IMR-90 (cell line): ENCODE results near the gene MLKL. TPM values are rescaled to one million over a fixed set of nuclear protein-coding genes. Genes with fewer than 3 reads are reported as not detected.
A peak's percentile ranks its signal among the peaks of the same experiment; 100 is the strongest.

Experiments
- ATAC-seq: fragments of 200-7000 bp; cut with Tn5 transposase; 2 replicates; pipeline ENCODE4 v1.9.1; 2020; ENCODE audit warnings: low read depth, mild to moderate bottlenecking, moderate library complexity
- BruUV-seq: library from RNA; stranded (reverse); fragments of 400-500 nt; replicated peaks from 2 replicates; lab custom pipeline; 2021; lab: Mats Ljungman, UMichigan
- CTCF ChIA-PET: fragments of 300-600 bp; formaldehyde crosslinking; extraction: SDS; loops from one replicate; lab custom pipeline; 2021; ENCODE audit warnings: antibody characterized with exemption; lab: Yijun Ruan, JAX
- POLR2A ChIA-PET: fragments of 300-600 bp; sonication (Branson Sonifier 250); formaldehyde crosslinking; loops from one replicate; lab custom pipeline; 2022; ENCODE audit warnings: antibody characterized with exemption; ENCODE audit not compliant: unreplicated experiment; lab: Charles Lee
- DNase-seq: peaks from one replicate; pipeline ENCODE4 v3.0.0; 2013
- H2AFZ ChIP-seq: replicated peaks from 2 replicates; pipeline ENCODE3; 2013; ENCODE audit warnings: low read length, mild to moderate bottlenecking; ENCODE audit not compliant: poor library complexity
- H2AK5ac ChIP-seq: 2 replicates; pipeline ENCODE4 v1.6.1; 2013; ENCODE audit warnings: low read depth, low read length, inconsistent platforms
- H2AK9ac ChIP-seq: replicated peaks from 2 replicates; pipeline ENCODE3; 2013; ENCODE audit warnings: mild to moderate bottlenecking, low read depth, low read length, moderate library complexity; ENCODE audit not compliant: poor library complexity
- H2BK120ac ChIP-seq: 2 replicates; pipeline ENCODE4 v1.6.1; 2013; ENCODE audit warnings: low read depth, low read length, inconsistent platforms
- H2BK15ac ChIP-seq: 3 replicates; pipeline ENCODE4 v1.6.1; 2013; ENCODE audit warnings: low read depth, low read length, inconsistent platforms
- H2BK20ac ChIP-seq: 2 replicates; pipeline ENCODE4 v1.6.1; 2013; ENCODE audit warnings: low read depth, mild to moderate bottlenecking, inconsistent platforms, low read length, moderate library complexity
- H2BK5ac ChIP-seq: 2 replicates; pipeline ENCODE4 v1.6.1; 2013; ENCODE audit warnings: mild to moderate bottlenecking, low read depth, low read length, inconsistent platforms; ENCODE audit not compliant: poor library complexity, severe bottlenecking
- H3K14ac ChIP-seq: replicated peaks from 2 replicates; pipeline ENCODE4 v1.6.1; 2013; ENCODE audit warnings: low read depth, low read length, inconsistent platforms
- H3K18ac ChIP-seq: 2 replicates; pipeline ENCODE4 v1.6.1; 2013; ENCODE audit warnings: low read depth, low read length, control low read depth
- H3K23ac ChIP-seq: 2 replicates; pipeline ENCODE4 v1.6.1; 2013; ENCODE audit warnings: low read depth, low read length, inconsistent platforms
- H3K27ac ChIP-seq: 2 replicates; pipeline ENCODE4 v1.5.1; 2013; ENCODE audit warnings: mild to moderate bottlenecking, control low read depth, low read length; ENCODE audit not compliant: insufficient read depth
- H3K27me3 ChIP-seq: 2 replicates; pipeline ENCODE4 v1.6.1; 2013; ENCODE audit warnings: low read length; ENCODE audit not compliant: control insufficient read depth, insufficient read depth
- H3K36me3 ChIP-seq: 2 replicates; pipeline ENCODE4 v1.6.1; 2013; ENCODE audit warnings: low read length, mixed read lengths; ENCODE audit not compliant: control insufficient read depth, insufficient read depth
- H3K4ac ChIP-seq: 2 replicates; pipeline ENCODE4 v1.6.1; 2013; ENCODE audit warnings: low read depth, low read length, inconsistent platforms
- H3K4me1 ChIP-seq: 2 replicates; pipeline ENCODE4 v1.6.1; 2013; ENCODE audit warnings: low read length, mixed read lengths; ENCODE audit not compliant: control insufficient read depth, insufficient read depth
- H3K4me2 ChIP-seq: 2 replicates; pipeline ENCODE4 v1.6.1; 2013; ENCODE audit warnings: low read depth, mild to moderate bottlenecking, control low read depth, low read length, moderate library complexity
- H3K4me3 ChIP-seq: 2 replicates; pipeline ENCODE4 v1.5.1; 2013; ENCODE audit warnings: low read depth, mild to moderate bottlenecking, control low read depth, low read length, moderate library complexity; ENCODE audit not compliant: insufficient read depth
- H3K56ac ChIP-seq: 2 replicates; pipeline ENCODE4 v1.6.1; 2013; ENCODE audit warnings: low read length, inconsistent platforms; ENCODE audit not compliant: insufficient read depth; ENCODE audit errors: extremely low read depth
- H3K79me1 ChIP-seq, 2 experiments: 2 replicates each; pipeline ENCODE4 v1.6.1; 2013; ENCODE audit warnings: low read length in 2 of 2, inconsistent platforms in 1 of 2, low read depth in 1 of 2
- H3K9ac ChIP-seq: 2 replicates; pipeline ENCODE4 v1.6.1; 2013; ENCODE audit warnings: low read depth, low read length, control low read depth
- H3K9me1 ChIP-seq: 2 replicates; pipeline ENCODE4 v1.6.1; 2013; ENCODE audit warnings: low read length, inconsistent platforms; ENCODE audit not compliant: insufficient read depth
- H3K9me3 ChIP-seq: 2 replicates; pipeline ENCODE4 v1.6.1; 2013; ENCODE audit warnings: low read length; ENCODE audit not compliant: control insufficient read depth, insufficient read depth
- H4K20me1 ChIP-seq: 2 replicates; pipeline ENCODE4 v1.6.1; 2013; ENCODE audit warnings: low read length, inconsistent platforms; ENCODE audit not compliant: insufficient read depth
- H4K5ac ChIP-seq: 2 replicates; pipeline ENCODE4 v1.6.1; 2013; ENCODE audit warnings: mild to moderate bottlenecking, low read depth, low read length, control low read depth
- H4K8ac ChIP-seq, 2 experiments: 2 replicates each; pipeline ENCODE4 v1.6.1; 2013; ENCODE audit warnings: low read depth in 2 of 2, low read length in 2 of 2, control low read depth in 1 of 2, inconsistent platforms in 1 of 2
- H4K91ac ChIP-seq: 2 replicates; pipeline ENCODE4 v1.6.1; 2013; ENCODE audit warnings: low read depth, low read length, inconsistent platforms; ENCODE audit not compliant: insufficient read depth
- CTCF ChIP-seq: conservative IDR thresholded peaks from 2 replicates; pipeline ENCODE4 v1.5.1; 2012; ENCODE audit warnings: mild to moderate bottlenecking, low read depth, low read length, improper control_type of control experiment
- POLR2A ChIP-seq: IDR thresholded peaks from 2 replicates; pipeline ENCODE4 v1.6.1; 2012; ENCODE audit warnings: mild to moderate bottlenecking, low read depth, low read length
- RCOR1 ChIP-seq: IDR thresholded peaks from 2 replicates; pipeline ENCODE4 v1.6.1; 2012; ENCODE audit warnings: mild to moderate bottlenecking, low read length, improper control_type of control experiment; ENCODE audit not compliant: insufficient replicate concordance
- USF2 ChIP-seq: fragments of 150-350 bp; IDR thresholded peaks from 2 replicates; pipeline ENCODE4 v1.6.1; 2017; ENCODE audit warnings: mild to moderate bottlenecking, antibody characterized with exemption, low read length, low read depth
- WGBS, 2 experiments: methylation state at CpG; one replicate each; pipeline versions ENCODE4 v1.1.5 to v1.1.7; 2013; ENCODE audit warnings: missing lambda C conversion rate in 2 of 2; ENCODE audit not compliant: insufficient read length in 1 of 2; ENCODE audit errors: extremely low coverage in 2 of 2; 5-methylcytosine and 5-hydroxymethylcytosine counted together
- dilution Hi-C: fragments of 300-500 bp; cut with HindIII; formaldehyde crosslinking; loops from one replicate; pipeline ENCODE4 v1.14.3; 2018; ENCODE audit warnings: low sequenced_read_pairs; ENCODE audit not compliant: unreplicated experiment
- in situ Hi-C: fragments of 300-500 bp; cut with MboI; formaldehyde crosslinking; loops from 3 replicates; pipeline ENCODE4 v1.14.3; 2019; ENCODE audit warnings: low sequenced_read_pairs, inconsistent platforms, mixed read lengths
- intact Hi-C: fragments of 100-400 bp; cut with micrococcal nuclease; formaldehyde crosslinking; loops from 2 replicates; pipeline ENCODE4 v1.10.0; 2022
- polyA plus RNA-seq, 3 experiments: library from polyadenylated mRNA; depleted of rRNA; stranded (reverse); fragments of >200 nt; gene quantifications; 2 replicates each; pipeline ENCODE4 v1.2.3, GENCODE V29; 2012; ENCODE audit warnings: low replicate concordance in 1 of 3
- total RNA-seq: library from RNA; depleted of rRNA; stranded (reverse); fragments of >200 nt; gene quantifications from 2 replicates; pipeline ENCODE4 v1.2.3, GENCODE V29; 2012

MLKL gene
- total and polyA plus RNA-seq, 2 of the 4 experiments (the other 2 are of a cell fraction): 3.6 to 4.5 TPM

- Histone ChIP-seq H3K9ac (no peak overlapping the region), H4K20me1 (no peaks in the 10 kb centered on the region), H2AK5ac (peak overlapping the region; percentile 75; the same call in 1 of the 2 replicates), H3K9me3 (no peaks in the 10 kb centered on the region), H3K14ac (no peak overlapping the region), H2BK20ac (no peak overlapping the region; the same call in 1 of the 2 replicates), H3K18ac (no peak overlapping the region), H2BK120ac (no peak overlapping the region), H4K8ac (peak overlapping the region; percentile 43 to 57; a peak in 3 of 4 replicates), H2BK5ac (no peak overlapping the region), H2AFZ (peak overlapping the region; percentile 79), H2AK9ac (peak overlapping the region; percentile 15), H3K23ac (no peak overlapping the region), H3K9me1 (peaks cover 3% of the 10 kb centered on the region; the same call in 1 of the 2 replicates), H3K79me1 (no peaks in the 10 kb centered on the region), H3K27me3 (peaks cover 3% of the 10 kb centered on the region; the same call in 1 of the 2 replicates), H2BK15ac (no peak overlapping the region), H3K4ac (peak overlapping the region; percentile 3; the same call in 1 of the 2 replicates), H4K5ac (peak overlapping the region; percentile 39; the same call in 1 of the 2 replicates), H3K36me3 (no peaks in the 10 kb centered on the region), H3K4me1 (peaks cover 14% of the 10 kb centered on the region), H3K4me2 (no peak overlapping the region), H3K56ac (peak overlapping the region; percentile 32; the same call in 1 of the 2 replicates), H3K27ac (no peak overlapping the region), H3K4me3 (no peak overlapping the region), H4K91ac (no peak overlapping the region; the same call in 1 of the 2 replicates)
- CTCF ChIA-PET: interaction anchor here (1.4 kb wide), 1 partner anchor 10 kb away, joined by 8 read pairs; no protein-coding TSS in a partner anchor
- dilution Hi-C loops (no loop called here), intact Hi-C loops (no loop called here), in situ Hi-C loops (no loop called here)
- ATAC-seq: peak; percentile 19
- POLR2A ChIA-PET: no interaction called here
- no peak for DNase-seq
- WGBS, 2 experiments: no CpG with 5 or more reads among the region's 10 CpGs
- BruUV-seq: no TSS peak
- TF ChIP-seq CTCF: no peak
- TF ChIP-seq USF2: no peak
- no peak for TF ChIP-seq RCOR1
- no peak for TF ChIP-seq POLR2A
Observed at GRCh38 chr16:74735162-74735452, 34.4 kb upstream of the MLKL start.
